ENCODE measurements around the gene RNF208.

DNA sequence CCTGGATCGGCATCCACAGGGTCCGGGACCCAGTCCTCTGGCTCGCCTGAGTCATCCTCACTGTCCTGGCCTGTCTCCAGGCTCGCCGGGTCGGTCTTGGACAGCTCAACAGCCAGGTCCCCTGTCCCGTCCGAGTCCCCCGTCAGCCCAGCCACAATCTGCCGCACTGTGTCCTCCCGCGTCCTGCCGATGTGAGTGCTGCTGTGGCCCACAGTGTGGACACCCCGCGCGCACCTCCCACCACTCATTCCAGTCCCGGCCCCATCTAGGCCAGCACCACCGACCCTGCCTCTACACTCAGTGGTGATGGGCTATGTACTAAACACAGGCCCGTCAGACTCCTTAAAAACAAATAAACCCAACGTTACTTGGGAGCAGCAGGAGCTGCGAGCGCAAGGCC lies 40.4 kb downstream of the RNF208 start:
- TF ChIP-seq, protein P1, sequence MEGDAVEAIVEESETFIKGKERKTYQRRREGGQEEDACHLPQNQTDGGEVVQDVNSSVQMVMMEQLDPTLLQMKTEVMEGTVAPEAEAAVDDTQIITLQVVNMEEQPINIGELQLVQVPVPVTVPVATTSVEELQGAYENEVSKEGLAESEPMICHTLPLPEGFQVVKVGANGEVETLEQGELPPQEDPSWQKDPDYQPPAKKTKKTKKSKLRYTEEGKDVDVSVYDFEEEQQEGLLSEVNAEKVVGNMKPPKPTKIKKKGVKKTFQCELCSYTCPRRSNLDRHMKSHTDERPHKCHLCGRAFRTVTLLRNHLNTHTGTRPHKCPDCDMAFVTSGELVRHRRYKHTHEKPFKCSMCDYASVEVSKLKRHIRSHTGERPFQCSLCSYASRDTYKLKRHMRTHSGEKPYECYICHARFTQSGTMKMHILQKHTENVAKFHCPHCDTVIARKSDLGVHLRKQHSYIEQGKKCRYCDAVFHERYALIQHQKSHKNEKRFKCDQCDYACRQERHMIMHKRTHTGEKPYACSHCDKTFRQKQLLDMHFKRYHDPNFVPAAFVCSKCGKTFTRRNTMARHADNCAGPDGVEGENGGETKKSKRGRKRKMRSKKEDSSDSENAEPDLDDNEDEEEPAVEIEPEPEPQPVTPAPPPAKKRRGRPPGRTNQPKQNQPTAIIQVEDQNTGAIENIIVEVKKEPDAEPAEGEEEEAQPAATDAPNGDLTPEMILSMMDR (IDR thresholded peaks at IDR 0.05; ENCODE audit: insufficient read depth, low read length) = no peak
- TF ChIP-seq POLR2AphosphoS5 (IDR thresholded peaks at IDR 0.05; ENCODE audit: low read depth) (no peak), GABPA (IDR thresholded peaks at IDR 0.05; ENCODE audit: low read depth) (no peak)

All from HL-60 (cell line).